ENCODE results near the gene SRGAP3.
"Not testable (repeated sequence)": the region's sequence is repeated elsewhere in the genome, so short reads cannot be mapped to it uniquely, and the experiment has no call there.

SRGAP3 gene

DNA sequence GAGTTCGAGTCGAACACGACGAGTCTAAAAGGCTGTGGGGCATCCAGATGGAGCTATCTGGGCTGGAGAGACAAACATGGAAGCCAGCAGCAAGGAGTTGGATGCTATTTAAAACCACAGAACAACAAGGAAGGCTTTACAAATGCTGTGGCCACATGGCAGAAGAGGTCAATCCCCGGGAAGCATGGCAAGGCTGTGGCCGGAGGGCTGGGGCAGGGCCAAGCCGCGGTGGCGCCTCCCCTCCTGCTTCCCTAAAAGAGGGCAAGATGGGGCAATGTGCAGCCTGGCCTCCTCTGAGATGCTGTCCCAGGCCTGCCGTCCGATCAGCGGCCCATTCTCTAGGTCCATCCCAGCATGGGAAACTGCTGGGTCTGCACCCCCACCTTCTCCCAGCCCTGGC lies 139.1 kb downstream of the SRGAP3 start:
- DNase-seq, result no peak

GRCh38 chr3:9109568-9109914 lies 139.9 kb downstream of the SRGAP3 start:
- peak; percentile 45 to 61 for DNase-seq

DNA sequence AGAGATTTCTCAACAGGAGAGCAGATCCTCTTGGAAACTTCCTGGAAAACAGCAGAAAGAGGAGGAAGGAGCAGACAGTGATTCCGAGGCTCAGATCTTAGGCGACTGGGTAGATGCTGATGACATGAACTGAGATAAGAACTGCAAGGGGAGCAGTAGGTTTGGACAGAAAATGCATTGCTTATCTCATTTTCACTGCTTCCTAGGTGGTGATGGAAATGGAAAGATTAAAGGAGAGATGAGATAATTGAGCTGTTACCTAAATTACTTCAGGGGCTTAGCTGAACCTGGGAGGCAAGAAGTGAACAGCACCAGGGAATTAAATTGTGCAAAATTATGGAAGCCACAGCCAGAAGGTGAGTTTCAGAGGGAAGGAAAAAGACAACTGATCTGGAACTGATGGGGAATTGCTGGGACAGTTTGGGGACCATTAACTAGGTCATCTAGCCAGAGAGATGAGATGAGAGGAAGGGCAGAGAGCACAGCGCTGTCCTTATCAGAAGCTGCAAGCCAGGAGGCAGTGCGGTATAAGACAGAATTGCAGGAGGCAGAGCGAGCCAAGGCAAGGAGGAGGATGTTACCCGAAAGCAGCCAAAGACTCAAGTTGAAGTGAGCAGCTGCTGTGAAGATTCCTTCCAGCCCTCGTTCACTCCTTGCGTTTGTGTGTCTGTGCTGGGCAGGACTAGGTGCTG lies 140.4 kb downstream of the SRGAP3 start:
- DNase-seq, result no peak

DNA sequence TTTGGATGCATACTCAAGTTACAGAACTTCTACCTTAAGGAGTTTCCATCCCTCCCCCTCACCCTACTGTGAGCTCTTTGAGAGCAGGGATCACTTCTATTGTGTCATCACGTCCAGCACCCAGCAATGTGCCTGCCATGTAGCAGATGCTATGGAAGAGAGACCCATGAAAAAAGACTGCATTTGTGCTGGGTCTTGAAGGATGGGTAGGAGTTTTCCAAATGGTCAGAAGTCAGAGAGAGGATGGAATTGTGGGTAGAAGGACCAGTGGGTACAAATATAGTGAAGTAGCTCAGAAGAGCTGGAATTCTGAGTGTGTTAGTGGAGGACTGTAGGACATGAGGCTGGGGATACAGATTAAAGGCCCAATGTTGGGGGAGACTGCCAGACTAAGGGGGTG lies 141.7 kb downstream of the SRGAP3 start:
- DNase-seq, result no peak

GRCh38 chr3:9105421-9105820 lies 144.0 kb downstream of the SRGAP3 start:
- DNase-seq, result no peak

DNA sequence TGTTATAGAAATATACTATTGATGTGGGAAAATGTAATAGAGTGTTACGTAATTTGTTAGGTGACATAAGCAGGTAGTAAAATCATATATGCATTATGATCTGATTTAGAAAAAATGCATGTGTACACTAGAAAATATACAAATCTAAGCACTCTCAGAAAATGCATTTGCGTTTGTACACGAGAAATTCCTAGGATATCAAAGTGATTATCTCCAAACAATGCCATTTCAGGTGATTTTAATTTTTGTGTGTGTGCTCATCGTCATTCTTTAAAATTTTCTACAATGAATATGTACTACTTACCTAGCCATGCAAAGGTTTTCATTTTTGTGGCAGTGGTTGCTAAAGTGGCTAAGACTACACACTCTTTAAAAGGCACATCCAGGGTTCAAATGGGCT lies 145.3 kb downstream of the SRGAP3 start:
- no peak for DNase-seq

DNA sequence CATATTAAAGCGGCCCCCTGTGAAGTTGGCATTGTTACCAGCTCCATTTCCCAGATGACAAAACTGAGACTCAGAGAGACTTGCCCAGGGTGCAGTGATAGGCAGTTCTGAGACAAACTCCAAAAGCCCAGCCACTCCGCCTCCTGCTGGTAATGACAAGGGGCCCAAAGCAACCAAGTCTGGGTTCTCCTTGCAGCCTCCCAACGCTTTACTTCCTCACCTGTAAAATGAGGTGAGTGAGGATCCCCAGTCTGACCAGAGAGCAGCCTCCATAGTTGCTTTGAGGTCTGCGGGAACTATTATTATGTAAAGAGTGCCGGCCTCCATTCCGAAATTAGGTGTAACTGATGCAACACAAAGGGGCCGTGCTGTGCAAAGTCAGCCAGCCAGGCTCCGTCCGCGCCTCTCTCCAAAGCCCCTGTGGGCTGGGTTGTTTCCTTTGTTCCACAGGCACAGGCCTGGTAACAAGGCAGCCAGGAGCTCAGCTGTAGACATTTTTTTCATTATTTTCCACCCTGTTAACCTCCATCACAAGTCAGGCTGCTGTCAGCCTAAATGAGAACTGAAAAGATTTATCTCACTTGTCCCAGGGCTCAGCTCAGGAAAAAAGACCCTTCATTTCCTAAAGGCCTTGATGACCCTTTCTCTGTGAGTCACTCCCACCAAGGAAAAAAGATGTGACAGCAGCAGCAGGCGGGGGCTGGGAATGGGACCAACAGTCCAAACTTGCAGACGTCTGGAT lies 147.0 kb downstream of the SRGAP3 start:
- DNase-seq, result no peak

DNA sequence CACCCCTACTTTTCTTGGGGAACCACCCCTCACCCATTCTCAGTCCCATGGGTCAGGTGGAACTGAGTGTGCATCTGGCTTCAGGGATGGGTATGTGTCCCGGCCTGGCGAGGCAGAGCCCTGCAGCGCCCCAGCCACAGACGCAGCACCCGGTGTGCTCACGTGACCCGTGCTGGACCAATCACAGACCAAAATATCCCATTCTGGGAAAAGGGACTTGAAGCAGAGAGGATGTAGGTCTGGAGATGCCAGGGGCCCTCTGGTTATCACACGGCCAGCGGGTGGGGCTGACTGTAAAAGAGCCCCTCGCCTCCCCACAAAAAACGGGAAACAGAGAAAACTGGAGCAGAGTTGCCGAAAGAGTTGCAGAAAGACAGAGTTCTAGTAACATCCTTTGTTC lies 148.2 kb downstream of the SRGAP3 start:
- DNase-seq, result no peak

GRCh38 chr3:9100513-9100894 lies 148.9 kb downstream of the SRGAP3 start:
- DNase-seq, result peak; percentile 49 to 64

DNA sequence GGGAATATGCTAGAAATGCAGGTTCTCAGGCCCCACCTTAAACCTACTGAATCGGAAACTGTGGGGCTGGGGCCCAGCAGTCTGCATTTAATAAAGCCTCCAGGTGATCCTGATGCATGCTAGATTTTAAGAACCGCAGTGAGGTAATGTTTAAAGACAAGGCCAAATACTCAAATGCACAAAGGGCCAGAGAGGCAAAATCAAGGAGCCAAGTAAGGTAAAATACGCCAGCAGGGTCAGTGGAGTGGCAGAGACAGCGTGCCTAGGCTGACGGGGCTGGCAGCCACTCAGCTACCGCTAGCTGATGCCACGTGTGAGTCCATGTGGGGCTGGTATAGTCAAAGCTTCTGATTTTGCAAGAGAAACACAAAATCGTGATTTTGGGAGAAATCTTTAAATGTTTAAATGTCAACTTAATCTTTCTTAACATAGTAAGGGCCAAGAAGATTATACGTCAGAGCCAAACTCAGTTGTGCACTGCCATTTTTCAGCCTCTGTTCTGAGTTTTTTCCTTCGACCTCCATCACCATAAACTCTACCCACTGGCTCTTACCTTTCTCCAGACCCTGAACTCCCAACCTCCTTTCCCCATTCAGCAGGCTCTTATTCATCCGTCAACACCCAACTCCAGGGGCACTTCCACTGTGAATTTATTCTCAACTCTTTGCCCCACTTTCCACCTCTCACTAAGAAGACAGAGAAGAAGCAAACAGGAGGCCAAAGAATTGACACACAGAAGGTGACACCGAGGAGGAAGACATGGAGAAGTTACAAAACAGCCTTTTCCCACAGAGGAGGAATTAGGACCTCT lies 149.5 kb downstream of the SRGAP3 start:
- DNase-seq, result no peak

DNA sequence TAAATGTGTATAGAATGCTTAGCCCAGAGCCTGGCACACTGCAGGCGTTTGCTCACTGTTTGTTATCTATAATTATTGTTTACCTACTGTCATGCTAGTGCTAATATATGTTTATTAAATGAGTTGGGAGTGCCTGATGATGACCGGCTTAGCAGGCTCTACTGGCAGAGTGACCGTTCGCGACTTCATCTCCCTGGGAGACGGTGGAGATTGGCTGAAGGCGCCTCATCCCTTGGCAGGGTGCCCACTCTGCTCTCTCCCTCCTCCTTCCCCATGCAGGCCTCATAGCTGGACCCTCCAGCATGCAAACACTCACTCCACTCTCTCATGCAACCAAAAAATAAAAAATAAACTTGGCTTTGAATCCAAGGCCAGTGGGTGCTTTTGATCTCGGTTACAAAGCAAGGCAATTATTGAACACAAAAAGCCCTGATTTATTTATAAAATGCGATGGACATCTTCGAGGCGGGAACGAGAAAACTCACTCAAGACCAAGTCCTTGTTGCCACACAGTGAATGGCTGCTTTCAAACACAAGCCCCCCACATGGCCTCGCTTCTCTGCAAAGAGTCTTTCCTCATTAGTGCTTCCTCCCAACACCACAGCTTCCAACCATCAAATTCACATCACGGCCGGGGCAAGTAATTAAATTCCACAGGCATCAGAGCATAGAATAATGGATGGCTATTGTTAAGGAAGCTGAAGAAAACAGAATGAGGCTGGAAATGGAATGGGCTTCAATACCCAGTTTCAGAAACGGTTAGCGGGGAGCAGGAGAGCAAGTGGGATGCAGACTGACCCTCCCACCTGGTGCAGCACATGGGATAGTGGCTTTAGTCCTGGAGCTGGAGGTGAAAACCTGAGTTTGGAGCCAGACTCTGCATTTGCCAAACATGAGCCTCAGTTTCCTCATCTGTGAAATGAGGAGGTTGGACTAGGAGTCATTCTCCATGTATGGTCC lies 150.4 kb downstream of the SRGAP3 start:
- no peak for DNase-seq

- no peak for DNase-seq
Observed at GRCh38 chr3:9097495-9097894, 152.0 kb downstream of the SRGAP3 start.

DNA sequence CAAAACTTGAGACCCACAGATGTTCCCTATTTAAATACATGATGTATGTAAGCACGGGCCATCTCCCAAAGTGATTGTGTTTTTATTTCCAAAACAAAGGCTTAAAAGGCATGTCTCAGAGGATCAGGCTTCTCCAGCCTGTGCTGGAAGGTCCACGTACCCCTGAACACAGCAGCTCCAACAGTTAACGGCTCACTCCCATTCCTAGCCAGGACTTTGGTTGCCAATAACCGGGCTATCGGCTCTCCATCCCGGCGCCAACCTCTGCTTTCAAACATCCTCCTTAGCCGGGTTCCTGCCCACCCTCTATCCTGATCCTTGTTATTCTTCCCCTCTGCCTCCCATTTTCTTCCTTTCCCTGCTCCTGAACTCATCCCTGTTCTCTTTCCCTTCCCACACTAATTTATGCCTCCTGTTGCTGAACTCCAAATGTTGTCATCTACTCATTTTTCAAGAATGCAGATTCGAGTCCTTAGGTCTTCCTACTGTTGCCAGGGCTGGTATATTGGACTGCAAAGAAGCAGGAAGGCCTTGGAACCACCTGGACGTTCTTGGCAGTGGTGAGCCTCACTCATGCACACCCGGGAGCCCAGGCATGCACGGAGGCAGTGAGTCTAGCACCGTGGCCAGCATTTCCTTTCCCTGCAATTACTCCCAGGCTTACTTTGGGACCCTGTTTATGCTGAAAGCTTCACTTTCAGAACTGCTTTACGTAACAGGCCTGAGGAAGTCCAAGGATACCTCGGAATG lies 157.8 kb downstream of the SRGAP3 start:
- no peak for DNase-seq

- DNase-seq, result no peak
Observed at GRCh38 chr3:9088441-9089353, 160.7 kb downstream of the SRGAP3 start.

- DNase-seq, result peak; percentile 86 to 88
Observed at GRCh38 chr3:9087831-9088413, 161.5 kb downstream of the SRGAP3 start.

GRCh38 chr3:9085428-9085827 lies 164.0 kb downstream of the SRGAP3 start:
- DNase-seq, result not testable (repeated sequence)

- DNase-seq, result peak; percentile 35 to 40
Observed at GRCh38 chr3:9081184-9081818, 168.1 kb downstream of the SRGAP3 start.

DNA sequence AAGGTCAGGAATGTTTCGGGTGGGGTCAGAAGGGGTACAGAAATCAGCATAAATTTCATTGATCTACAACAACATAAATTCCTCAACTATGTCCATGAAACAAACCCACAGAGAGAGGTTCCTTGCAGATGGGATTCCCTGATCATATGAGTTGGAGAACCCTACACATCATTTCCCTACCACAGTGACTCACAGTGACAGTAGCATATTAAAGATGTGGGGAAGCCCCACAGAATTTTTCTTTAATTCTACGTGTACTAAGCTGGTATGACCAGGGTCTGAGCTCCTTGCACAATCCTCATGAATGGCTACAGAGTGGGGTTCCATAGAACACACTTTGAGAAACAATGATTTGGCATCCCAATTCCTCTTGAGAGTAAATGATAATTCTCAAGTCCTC lies 169.3 kb downstream of the SRGAP3 start:
- DNase-seq, result peak; percentile 29 to 44

- no peak for DNase-seq
Observed at GRCh38 chr3:9079676-9080075, 169.8 kb downstream of the SRGAP3 start.

Data from inflammatory macrophage (primary cell).